GM18909 (cell line): ENCODE data around the gene POMGNT2.

Source experiments
- ATAC-seq: cut with Tn5 transposase; IDR thresholded peaks from one replicate; pipeline ENCODE4 v1.9.1; 2021; ENCODE audit warnings: mild to moderate bottlenecking; ENCODE audit not compliant: unreplicated experiment, poor library complexity

POMGNT2 gene

DNA sequence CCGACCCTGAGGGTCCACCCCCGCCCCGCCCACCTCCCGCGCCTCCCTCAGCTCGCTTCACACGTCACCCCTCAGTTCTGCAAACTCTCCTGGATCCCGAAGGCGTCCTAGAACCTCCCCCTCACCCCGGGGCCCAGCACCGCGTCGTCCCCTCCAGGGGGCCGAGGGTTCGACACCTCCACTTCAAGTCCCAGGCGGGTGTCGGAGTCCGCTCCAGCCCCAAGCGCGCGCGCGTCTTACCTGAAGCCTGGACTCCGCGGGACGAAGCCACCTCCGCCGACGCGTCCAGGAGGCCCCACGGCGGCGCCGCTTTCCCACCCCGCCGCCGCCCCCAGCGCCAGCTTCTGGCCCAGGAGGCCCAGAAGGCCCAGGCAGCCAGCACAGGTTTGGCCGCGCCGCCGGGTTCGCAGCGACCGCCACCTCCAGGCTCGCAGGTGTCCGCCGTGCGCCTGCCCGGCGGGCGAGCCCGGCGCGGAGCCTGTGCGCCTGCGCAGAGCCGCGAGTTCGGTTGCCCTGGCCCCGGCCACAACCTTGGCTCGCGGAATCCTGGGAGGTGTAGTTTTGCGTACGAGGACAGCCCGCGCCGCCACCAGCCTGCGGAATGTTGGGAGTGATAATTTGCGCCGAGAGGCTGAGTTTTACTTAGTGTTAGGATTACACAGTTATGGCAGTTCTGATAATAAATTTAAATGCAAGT lies at the start of gene POMGNT2:
Gene POMGNT2 (minus strand): TSS at position 484 of the 697 bp plus-strand sequence. CDS start 24,648 bp downstream, outside the sequence.
- ATAC-seq, result peak; percentile 75

DNA sequence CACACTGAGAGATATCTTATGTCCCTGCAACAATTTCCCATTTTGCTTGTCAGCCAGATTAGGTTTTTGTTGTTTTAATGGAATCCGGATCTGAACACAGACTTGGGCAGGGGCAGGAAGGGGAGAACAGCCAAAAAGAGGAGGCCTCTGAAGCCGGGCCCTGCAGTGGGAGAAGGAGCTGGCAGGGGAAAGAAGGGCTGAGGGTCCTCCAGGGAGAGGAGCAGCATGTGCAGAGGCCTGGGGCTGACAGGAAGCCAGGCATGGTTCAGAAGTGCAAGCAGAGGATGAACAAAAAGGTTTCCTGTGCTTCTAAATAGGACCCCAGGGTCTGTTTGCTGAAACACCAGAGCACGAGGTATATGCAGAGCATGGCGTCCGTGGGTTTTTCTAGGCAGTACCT lies 49.1 kb upstream of the POMGNT2 start:
- ATAC-seq, result no peak

- ATAC-seq, result no peak
Observed at GRCh38 chr3:43153216-43154083, 47.6 kb upstream of the POMGNT2 start.

DNA sequence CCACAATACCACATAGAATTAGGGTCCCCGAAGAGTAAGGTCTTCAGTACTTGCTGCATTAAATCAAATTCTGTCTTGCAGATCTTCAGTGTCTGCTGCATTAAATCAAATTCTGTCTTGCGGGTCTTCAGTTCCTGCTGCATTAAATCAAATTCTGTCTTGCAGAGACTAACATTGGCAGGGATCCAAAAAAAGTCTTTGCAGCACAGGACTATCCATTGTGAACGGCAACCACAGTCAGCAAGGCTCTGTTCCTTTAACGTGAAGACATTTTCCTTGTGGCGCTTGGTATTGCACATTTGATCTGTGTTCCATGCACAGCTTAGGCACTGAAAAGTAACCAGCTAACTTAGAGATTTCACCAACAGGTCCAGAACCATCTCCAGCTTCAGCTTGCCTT lies 46.8 kb upstream of the POMGNT2 start:
- no peak for ATAC-seq

GRCh38 chr3:43148033-43148432 lies 42.2 kb upstream of the POMGNT2 start:
- ATAC-seq, result no peak

DNA sequence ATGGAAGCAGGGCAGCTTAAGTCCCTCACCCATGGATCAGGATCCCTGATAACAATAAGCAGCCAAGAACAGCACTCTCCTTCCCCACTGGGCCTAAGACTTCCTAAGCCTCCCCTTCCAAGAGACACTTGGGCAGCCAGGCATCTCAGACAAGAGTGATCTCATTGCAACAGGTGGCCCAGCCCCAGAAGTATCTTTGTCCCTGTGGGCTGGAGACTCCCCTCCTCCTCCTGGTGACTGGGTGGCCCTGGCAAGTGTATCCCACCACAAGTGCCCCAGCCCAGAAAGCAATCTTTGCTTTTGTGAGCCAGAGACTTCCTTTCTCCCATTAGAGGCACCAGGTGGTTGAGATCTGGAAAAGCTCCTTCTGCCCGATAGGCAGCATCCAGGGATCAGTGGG lies 40.7 kb upstream of the POMGNT2 start:
- ATAC-seq, result no peak

DNA sequence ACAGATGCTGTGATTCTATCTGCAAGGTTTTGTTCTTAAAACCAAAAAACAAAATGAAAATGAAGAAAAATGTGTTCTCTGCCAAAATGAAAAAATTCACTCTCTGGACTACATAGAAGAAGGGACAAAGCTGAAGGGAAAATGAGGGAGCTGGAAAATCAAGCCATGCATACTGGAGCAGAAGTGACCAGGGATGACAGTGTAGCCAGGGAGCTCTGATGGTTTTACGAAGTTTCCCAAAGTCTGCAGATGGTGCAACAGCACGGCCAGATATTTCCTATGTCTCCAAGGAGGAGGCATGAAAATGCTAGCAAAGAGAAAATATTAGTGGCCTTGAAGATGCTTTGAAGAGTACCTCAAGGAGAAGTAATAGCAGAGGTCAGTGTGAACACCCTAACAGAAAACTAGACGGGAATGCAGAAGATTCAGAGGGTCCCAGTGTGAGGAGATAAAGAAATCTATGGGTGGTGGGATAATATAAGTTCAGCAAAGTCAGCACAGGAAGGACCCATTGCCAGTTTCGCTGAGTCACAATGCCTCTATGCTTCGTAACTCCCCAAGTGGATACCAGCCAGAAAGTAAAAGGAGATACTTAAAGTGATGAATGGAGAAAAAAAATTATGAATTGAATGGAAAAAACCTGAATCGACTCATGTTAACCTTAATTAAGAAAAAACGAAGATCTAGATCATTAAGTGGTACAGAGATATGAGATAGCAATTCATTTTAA lies 39.0 kb upstream of the POMGNT2 start:
- no peak for ATAC-seq

- ATAC-seq, result no peak
Observed at GRCh38 chr3:43142472-43142871, 36.6 kb upstream of the POMGNT2 start.

- no peak for ATAC-seq
Observed at GRCh38 chr3:43138488-43139231, 32.8 kb upstream of the POMGNT2 start.

DNA sequence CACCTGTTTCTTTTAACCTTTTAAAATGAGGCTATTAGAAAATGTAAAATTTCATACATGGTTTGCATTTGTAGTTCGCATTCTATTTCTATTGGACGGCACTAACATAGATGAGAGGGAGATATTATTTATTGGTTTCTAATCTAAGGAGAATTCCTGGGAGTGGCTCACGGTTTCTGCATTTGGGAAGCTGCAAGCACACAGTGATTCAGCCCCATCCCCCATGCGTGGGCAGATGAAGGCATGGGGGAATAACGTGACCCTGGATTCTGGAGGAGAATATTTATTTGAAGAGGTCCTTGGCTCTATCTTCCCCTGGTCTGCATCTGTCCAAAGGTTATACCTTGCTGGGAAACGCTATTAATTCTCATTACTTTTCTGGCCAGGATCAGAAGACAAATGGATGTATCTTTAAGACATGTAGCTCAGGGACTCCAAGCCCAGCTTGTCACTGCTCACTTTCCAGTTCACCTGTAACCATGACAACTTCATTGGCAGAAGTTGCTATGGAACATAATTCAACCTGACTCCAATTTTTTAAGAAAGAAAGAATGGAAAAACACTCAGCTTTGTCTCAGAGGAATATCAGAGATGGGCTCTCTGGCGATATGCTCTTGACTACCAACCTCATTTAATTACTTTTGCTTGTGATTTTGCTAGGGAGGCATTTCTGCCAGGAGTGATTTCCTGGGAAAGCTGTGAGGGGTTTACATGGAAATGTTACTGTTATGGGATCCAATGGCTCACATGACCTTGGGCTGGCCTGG lies 27.2 kb upstream of the POMGNT2 start:
- ATAC-seq, result no peak

DNA sequence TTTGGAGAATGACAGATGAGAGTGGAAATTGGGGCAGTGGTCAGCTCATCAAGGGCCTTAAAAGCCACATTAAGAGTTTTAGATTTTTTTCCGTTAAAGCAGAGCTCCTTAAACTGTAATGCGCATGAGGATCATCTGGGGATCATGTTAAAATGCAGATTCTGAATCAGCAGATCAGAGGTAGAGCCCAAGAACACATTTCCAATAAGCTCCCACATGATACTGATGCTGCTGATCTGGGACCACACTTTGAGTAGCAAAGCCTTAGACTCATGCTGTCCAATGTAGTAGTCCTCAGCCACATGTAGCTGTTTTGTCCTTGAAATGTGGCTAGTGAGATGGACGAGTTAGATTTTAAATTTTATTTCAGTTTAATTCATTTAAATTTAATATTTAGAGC lies 26.3 kb upstream of the POMGNT2 start:
- ATAC-seq, result no peak

GRCh38 chr3:43128464-43128863 lies 22.6 kb upstream of the POMGNT2 start:
- ATAC-seq, result no peak

- ATAC-seq, result no peak
Observed at GRCh38 chr3:43126536-43126935, 20.7 kb upstream of the POMGNT2 start.

GRCh38 chr3:43123895-43124294 lies 18.0 kb upstream of the POMGNT2 start:
- no peak for ATAC-seq

- no peak for ATAC-seq
Observed at GRCh38 chr3:43120937-43121336, 15.1 kb upstream of the POMGNT2 start.

DNA sequence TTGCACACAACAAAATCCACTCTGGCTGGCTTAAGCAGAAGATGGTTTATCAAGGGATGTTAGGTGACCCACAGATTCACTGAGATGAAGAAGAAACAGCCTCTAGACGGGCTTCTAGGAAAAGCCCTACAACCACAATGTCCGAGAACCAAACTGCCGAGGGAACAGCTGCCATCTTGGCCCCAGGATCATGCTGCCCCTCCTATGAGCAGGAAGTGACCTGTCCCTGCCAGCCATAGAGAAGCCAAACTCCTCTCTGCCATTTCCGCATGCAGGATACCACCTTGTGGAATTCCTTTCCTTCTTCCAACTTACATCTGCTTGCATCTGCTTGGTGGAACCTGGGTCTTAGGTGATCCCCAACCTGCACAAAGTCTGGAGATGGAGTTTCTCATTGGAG lies 11.4 kb upstream of the POMGNT2 start:
- ATAC-seq, result no peak

DNA sequence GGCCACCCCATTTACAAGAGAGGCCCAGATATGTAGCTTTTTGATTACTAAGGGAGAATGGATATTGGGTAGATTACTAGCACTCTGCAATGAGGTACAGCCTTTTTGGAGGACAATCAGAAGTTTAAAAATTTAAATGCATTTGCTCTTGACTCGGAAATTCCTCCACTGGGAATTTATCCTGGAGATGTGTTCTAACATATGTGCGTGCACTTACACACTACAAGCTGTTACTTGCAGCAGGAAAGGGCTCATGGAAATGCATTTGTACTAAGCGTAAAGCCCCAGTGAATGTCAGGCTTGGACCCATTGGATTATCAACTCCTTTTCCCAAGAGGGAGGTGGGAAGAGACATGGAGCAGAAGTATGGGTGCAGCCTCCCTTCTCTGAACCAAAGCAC lies 7.8 kb upstream of the POMGNT2 start:
- ATAC-seq, result no peak

GRCh38 chr3:43106293-43106628 lies 382 bp upstream of the POMGNT2 start:
- no peak for ATAC-seq

GRCh38 chr3:43104660-43105595 lies 951 bp downstream of the POMGNT2 start:
- ATAC-seq, result no peak
